HG03064 (cell line): ENCODE measurements around the gene SCN10A.

Experiments
- ATAC-seq: cut with Tn5 transposase; IDR thresholded peaks from one replicate; pipeline ENCODE4 v1.9.1; 2021; ENCODE audit warnings: low read depth; ENCODE audit not compliant: unreplicated experiment

Gene SCN10A

GRCh38 chr3:38655708-38656300 lies 160.2 kb downstream of the SCN10A start:
- no peak for ATAC-seq

- ATAC-seq, result no peak
Measured at GRCh38 chr3:38653685-38654537, 162.1 kb downstream of the SCN10A start.

- ATAC-seq, result no peak
Measured at GRCh38 chr3:38652934-38653333, 163.1 kb downstream of the SCN10A start.

- ATAC-seq, result peak; percentile 73
Measured at GRCh38 chr3:38651153-38651789, 164.7 kb downstream of the SCN10A start.

- ATAC-seq, result no peak
Measured at GRCh38 chr3:38650248-38650951, 165.6 kb downstream of the SCN10A start.

- ATAC-seq, result no peak
Measured at GRCh38 chr3:38649500-38650247, 166.3 kb downstream of the SCN10A start, which contains the start of gene SCN5A. SCN5A (minus strand) TSS chr3:38649687; CDS start chr3:38633307, 16,380 bp downstream.

GRCh38 chr3:38648659-38649499 lies 167.1 kb downstream of the SCN10A start:
- ATAC-seq, result no peak

- no peak for ATAC-seq
Measured at GRCh38 chr3:38648024-38648658, 167.9 kb downstream of the SCN10A start.

GRCh38 chr3:38647217-38647970 lies 168.6 kb downstream of the SCN10A start:
- ATAC-seq, result no peak
